Psoas muscle (tissue), 7 donors: ENCODE measurements around the gene FNDC5. TPM values are rescaled to one million over a fixed set of nuclear protein-coding genes. Genes with fewer than 3 reads are reported as not detected.

Source experiments
- polyA plus RNA-seq, 3 donors: library from polyadenylated mRNA; stranded (reverse); fragments of 200-250 nt; gene quantifications; one replicate each; pipeline ENCODE4 v1.2.3, GENCODE V29; 2013
- total RNA-seq, 4 donors: library from RNA; stranded (reverse); fragmentation: NEBNext Ultra II Directional in 2 of 4; extraction: Animal tissue kit (Norgen Biotek cat#: 25700) in 2 of 4; gene quantifications; one replicate each; pipeline versions ENCODE4 v1.2.1 to v1.2.4, GENCODE V29; 2021 to 2023
- donor health status: healthy with polysubstance abuse.
- donor health status: DM: no; HTN: no; CAD: no; lungs with moderate emphysema.
- donor health status: Bipolar disorder and iron deficiency.
- donor health status: healthy.
- donor health status: DM: no; HTN: no; CAD: no.
- donor health status: DM: no; HTN: no; CAD: no.
- donor health status: DM: yes; HTN: yes; CAD: no.

FNDC5 gene
- total and polyA plus RNA-seq, 7 donors: 72.8 to 184 (median 91.6) TPM

Other genes with a start within 250 kb of the FNDC5 start
- gene ZBTB8OS, start 220.4 kb downstream of the FNDC5 start, total RNA-seq: 10 to 100 TPM; 25.3 to 38.5 (median 29.4) TPM
- gene ZBTB8OS, start 220.4 kb downstream of the FNDC5 start, polyA plus RNA-seq: 10 to 100 TPM; 42.9 to 76.4 (median 47.6) TPM
- 10 to 100 TPM; 66.3 to 87.8 (median 85.1) TPM for gene RBBP4, start 219.7 kb downstream of the FNDC5 start, total RNA-seq
- gene RBBP4, start 219.7 kb downstream of the FNDC5 start, polyA plus RNA-seq: 10 to 100 TPM; 29.5 to 59.7 (median 46.6) TPM
- 10 to 100 TPM; 40.4 to 82.5 (median 54.4) TPM for gene SYNC, start 168.1 kb downstream of the FNDC5 start, total RNA-seq
- gene SYNC, start 168.1 kb downstream of the FNDC5 start, polyA plus RNA-seq: 10 to 100 TPM; 46.1 to 74.7 (median 49.1) TPM
- gene YARS1, start 53.6 kb downstream of the FNDC5 start, total RNA-seq: 10 to 100 TPM; 36.9 to 90.2 (median 72.4) TPM
- 100 to 1,000 TPM in 1 of 3 donors, 10 to 100 TPM in 2; 43.0 to 114 (median 90.9) TPM for gene YARS1, start 53.6 kb downstream of the FNDC5 start, polyA plus RNA-seq
- 10 to 100 TPM in 3 of 4 donors, 1 to 10 TPM in 1; 9.7 to 18.1 (median 12.9) TPM for gene S100PBP, start 53.3 kb downstream of the FNDC5 start, total RNA-seq
- 1 to 10 TPM; 3.9 to 7.7 (median 4.5) TPM for gene S100PBP, start 53.3 kb downstream of the FNDC5 start, polyA plus RNA-seq
- not detected for gene HPCA, start 15.6 kb upstream of the FNDC5 start, total RNA-seq
- under 1 TPM in 1 of 3 donors, not detected in 2; 0.22 TPM for gene HPCA, start 15.6 kb upstream of the FNDC5 start, polyA plus RNA-seq
- 10 to 100 TPM in 1 of 4 donors, 1 to 10 TPM in 3; 4.8 to 11.8 (median 6.1) TPM for gene TMEM54, start 30.5 kb upstream of the FNDC5 start, total RNA-seq
- gene TMEM54, start 30.5 kb upstream of the FNDC5 start, polyA plus RNA-seq: 1 to 10 TPM; 4.7 to 6.3 (median 5.9) TPM
- 10 to 100 TPM; 13.1 to 23.4 (median 18.9) TPM for gene RNF19B, start 93.9 kb upstream of the FNDC5 start, total RNA-seq
- gene RNF19B, start 93.9 kb upstream of the FNDC5 start, polyA plus RNA-seq: 10 to 100 TPM; 10.4 to 32.5 (median 15.9) TPM
- gene AK2, start 166.0 kb upstream of the FNDC5 start, total RNA-seq: 100 to 1,000 TPM; 108 to 206 (median 130) TPM
- gene AK2, start 166.0 kb upstream of the FNDC5 start, polyA plus RNA-seq: 100 to 1,000 TPM; 152 to 270 (median 169) TPM
- 1 to 10 TPM in 2 of 4 donors, under 1 TPM in 2; 0.17 to 3.5 (median 1.1) TPM for gene AZIN2, start 210.2 kb upstream of the FNDC5 start, total RNA-seq
- 1 to 10 TPM in 1 of 3 donors, under 1 TPM in 2; 0.25 to 1.7 (median 0.61) TPM for gene AZIN2, start 210.2 kb upstream of the FNDC5 start, polyA plus RNA-seq